ENCODE results near the gene EPHA4.

Gene EPHA4

DNA sequence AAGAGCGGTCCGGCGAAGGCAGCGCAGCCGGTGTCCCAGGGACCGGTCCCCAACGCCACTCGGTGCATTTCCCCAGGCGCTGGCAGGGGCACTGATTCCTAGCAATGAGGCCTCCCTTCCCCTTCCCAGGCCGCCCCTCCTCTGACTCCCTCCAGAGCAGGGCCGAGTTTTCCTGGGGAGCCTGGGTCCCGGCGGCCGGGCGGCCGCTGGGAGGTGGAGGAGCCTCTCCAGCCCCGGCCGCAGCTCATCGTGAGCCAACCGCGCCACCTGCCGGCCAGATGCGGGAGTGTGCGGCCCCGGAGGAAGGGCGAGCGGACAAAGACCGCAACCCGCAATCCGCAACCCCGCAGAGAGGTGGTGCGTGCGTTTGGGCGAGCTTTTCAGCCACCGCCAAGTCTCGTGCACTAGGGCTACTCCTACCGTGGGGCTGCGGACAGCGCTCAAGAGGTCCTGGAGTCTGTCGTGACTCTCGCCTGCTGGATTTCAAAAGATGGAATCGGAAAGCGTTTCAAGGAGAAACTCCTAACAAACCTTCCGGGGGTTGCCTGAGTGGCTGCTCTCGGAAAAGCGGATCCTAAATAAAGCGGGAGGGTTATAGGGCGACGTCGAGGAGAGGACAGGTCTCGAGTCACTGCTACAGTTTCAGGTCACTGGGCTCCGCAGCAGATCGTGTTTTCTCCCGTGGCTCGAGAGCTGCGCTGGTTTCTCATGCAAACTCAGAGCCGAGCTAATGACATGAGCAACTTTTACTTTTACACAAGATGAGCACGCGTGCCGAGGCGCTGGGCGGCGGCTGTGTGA, 1.5 kb upstream of the EPHA4 start:
- intact Hi-C loops (cut with DNase I) = loop anchor here (2.0 to 5.0 kb wide), 2 partner anchors 887 to 1841 kb away; no protein-coding TSS in a partner anchor
- DNase-seq = peak; percentile 74 to 97 (median 91)

DNA sequence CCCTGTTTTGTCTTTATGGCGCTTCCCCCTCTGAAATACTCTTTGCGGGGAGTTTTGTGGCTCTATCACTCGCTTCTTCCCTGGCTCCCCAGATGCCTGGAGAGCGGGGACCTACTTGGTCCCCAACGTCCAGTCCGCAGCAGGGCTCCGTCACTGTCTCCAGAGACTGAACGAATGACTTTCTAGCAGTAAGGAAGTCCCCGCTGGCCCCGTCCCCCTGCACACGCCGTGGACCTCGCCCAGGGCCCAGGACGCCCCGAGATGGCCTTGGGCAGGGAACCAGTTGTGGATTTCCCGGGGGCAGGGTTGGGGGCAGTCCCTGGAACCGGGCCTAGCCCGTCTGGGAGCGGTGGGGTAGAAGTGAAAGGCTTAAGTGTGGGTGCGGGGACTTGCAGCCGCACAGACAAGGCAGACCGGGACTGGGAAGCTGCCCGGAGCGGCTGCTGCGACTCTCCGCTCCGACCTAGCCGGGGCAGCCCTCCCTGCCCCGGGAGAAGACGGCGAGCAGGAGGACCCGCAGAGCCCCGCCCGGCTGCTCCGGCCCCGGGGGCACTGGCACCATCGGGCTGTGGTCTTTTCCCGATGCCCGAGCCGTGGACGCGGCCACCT, 821 bp upstream of the EPHA4 start:
- intact Hi-C loops (cut with DNase I) = loop anchor here (2.0 to 5.0 kb wide), 2 partner anchors 886 to 1841 kb away; no protein-coding TSS in a partner anchor
- DNase-seq = peak in 38 of 42 donors; percentile 15 to 74 (median 42)

DNA sequence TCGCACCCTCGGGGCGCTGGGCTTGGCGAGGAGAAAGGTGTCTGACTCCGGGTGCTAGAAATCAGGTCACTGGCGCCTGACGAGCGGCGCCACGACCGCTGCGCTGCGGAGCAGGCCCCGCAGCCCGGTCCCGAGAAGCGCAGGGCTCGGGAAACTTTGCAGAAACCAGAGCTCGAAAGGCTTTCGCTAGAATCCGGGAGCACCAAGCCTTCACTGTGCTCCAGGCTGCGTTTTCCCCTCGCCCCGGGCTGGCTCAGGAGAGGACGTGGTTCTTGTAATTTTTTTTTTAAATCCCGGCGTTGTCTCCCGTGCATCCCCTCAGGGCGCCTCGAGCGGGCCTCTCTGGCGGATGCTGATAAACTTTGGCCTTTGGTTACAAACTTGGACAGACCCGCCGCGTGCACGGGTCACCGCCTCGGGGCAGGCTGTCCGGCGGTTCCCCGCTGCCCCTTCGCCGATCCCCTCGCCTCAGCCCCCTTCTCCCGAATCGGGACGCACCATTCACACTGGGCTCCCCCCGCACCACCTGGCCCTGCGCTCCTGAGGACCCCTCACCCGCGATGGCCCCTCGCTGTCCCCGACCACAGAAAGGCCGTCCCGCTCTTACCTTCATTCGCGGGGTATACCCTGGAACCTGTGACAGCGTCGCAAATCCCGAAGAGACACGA, 419 bp downstream of the EPHA4 start:
- peak in 34 of 42 donors; percentile 10 to 68 (median 36) for DNase-seq
- intact Hi-C loops (cut with DNase I) = loop anchor here (2.0 to 5.0 kb wide), 2 partner anchors 885 to 1839 kb away; no protein-coding TSS in a partner anchor

DNA sequence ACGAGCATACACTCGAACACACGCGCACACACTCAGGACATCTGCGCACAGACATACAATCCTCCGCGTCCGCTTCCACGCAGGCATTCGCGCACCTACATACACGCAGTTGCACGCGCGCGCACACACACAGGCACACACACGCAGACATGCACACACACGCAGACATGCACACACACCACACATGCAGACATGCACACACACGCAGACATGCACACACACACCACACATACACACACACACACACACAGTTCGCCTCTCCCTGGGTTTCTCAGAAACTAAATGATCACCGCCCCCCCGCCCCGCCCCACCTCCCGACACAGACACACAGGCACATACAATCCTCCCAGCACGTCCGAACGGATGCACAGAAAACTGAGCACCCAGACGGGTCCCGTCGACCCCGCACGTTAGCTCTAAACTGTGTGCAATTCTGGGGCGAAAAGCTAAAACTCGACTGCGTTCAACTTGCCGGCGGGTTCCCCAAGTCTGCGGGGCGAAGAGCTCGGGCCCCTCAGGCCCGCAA, 1.0 kb downstream of the EPHA4 start:
- intact Hi-C loops (cut with DNase I) = loop anchor here (5.0 kb wide), 1 partner anchor 1839 kb away; no protein-coding TSS in a partner anchor
- DNase-seq = peak in 35 of 42 donors; percentile 9 to 61 (median 38)

- DNase-seq = peak in 27 of 42 donors; percentile 23 to 74 (median 38)
Measured at GRCh38 chr2:221570321-221570935, 1.7 kb downstream of the EPHA4 start.

DNA sequence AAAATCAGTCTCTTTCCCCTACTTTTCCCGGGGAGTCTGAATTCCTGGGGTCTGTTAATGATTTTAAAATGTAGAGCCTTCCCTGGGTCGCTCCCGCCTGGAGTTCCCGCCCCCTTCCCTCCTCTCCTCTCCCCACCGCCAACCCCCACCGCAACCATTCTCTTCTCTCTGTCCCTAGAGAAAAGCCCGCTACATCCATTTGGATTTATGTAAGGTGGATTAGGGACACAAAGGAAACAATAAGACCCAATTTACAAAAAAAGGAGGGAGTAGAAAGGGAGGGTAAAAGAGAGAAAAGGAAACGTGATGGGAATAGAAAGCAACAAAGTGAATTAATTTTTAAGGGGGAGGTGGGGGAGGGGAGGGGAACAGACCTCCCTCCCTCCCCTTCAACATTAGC, 2.2 kb downstream of the EPHA4 start:
- peak in 4 of 42 donors; percentile 13 to 42 (median 26) for DNase-seq
- intact Hi-C loops (cut with DNase I) = loop anchor here (5.0 kb wide), 1 partner anchor 1838 kb away; no protein-coding TSS in a partner anchor

More at GRCh38 chr2:221570321-221570935, 1.7 kb downstream of the EPHA4 start:
- intact Hi-C loops (cut with DNase I) = loop anchor here (5.0 kb wide), 1 partner anchor 1838 kb away; no protein-coding TSS in a partner anchor

DNA sequence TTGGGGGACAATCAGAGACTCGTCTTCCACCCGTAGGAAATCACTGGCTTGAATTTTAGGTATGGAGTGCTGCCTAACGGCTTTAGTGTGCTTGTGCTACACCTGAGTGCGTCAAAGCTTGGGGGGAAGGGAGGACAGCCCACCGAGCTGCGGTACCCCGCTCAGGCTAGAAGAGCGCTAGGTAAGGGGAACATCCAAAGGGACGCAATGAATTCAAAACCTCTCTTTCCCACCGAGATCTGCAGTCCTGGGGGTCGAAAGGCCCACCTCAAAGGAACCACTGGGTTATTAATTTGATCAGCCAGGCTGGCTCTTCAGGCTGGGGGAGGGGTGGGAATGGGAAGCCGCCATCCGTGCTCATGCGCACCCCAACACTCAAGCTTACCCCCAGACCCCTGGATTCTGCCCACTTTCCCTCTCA, 2.7 kb downstream of the EPHA4 start:
- intact Hi-C loops (cut with DNase I) = no loop called here
- peak in 16 of 42 donors; percentile 10 to 51 (median 31) for DNase-seq

DNA sequence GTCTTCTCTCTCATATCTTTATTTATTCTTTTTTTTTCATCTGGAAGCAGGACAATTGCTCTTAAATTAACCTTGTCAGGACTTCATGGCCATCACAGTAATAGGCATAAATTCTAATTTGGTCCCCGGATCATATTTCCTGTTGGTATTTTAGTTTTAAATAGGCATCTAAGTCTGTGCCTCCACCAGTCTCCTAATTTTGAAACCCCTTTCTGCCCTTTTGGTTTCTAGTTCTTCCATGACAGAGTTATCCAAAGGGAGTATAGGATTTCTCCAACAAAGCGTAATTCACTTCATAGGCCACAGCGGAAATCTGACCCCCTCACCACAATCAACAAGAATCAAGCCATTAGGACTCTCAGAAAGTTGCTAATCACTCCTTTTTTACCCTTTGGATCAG, 3.8 kb downstream of the EPHA4 start:
- intact Hi-C loops (cut with DNase I) = no loop called here
- no peak for DNase-seq

DNA sequence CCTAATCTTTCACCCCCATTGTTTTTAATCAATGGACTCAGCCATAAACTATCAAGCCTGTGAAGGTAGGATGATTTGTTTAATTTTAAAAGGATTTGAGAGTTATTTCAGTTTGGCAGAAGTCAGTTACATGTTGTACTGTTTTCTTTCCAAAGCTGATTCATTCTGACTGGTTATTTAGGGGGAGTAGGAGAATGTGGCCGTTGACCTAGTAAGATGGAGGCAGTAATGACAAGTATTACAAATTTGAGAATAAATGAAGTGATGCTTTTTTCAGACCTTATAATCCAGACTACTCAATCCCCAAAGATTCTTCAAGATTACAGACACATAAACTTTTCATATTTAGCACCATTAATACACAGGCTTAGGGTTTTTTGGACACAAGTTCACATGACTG, 4.3 kb downstream of the EPHA4 start:
- intact Hi-C loops (cut with DNase I) = no loop called here
- no peak for DNase-seq

- DNase-seq = no peak
- intact Hi-C loops (cut with DNase I) = no loop called here
Measured at GRCh38 chr2:221567231-221567760, 4.8 kb downstream of the EPHA4 start.

GRCh38 chr2:221563270-221563985, 8.7 kb downstream of the EPHA4 start:
- DNase-seq = no peak
- intact Hi-C loops (cut with DNase I) = no loop called here

GRCh38 chr2:221562226-221562625, 9.9 kb downstream of the EPHA4 start:
- no peak for DNase-seq
- intact Hi-C loops (cut with DNase I) = no loop called here

- DNase-seq = no peak
- intact Hi-C loops (cut with DNase I) = no loop called here
Measured at GRCh38 chr2:221561770-221562169, 10.3 kb downstream of the EPHA4 start.

DNA sequence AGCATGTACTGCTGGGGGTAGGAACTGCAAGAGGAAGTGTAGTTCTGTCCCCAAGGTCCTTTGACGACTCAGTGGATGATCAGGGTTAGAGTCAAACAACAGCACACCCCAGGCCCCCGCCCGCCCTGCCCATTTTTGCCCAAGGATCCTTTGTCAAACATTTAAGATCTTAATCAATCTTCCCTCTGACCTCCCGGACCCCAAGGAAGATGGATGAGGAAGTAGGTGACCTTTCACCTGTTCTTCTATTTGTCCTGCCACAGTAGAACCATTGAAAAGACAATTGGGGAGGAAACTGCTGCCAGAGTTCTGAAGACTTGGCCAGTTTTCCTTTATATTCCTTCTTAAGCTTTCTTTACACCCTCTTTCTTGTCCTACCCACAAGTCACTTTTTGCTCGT, 12.1 kb downstream of the EPHA4 start:
- intact Hi-C loops (cut with DNase I) = no loop called here
- no peak for DNase-seq

GRCh38 chr2:221558107-221558506, 14.0 kb downstream of the EPHA4 start:
- intact Hi-C loops (cut with DNase I) = no loop called here
- DNase-seq = peak in 1 of 42 donors; percentile 36

- intact Hi-C loops (cut with DNase I) = no loop called here
Measured at GRCh38 chr2:221555494-221555846, 16.6 kb downstream of the EPHA4 start.

DNA sequence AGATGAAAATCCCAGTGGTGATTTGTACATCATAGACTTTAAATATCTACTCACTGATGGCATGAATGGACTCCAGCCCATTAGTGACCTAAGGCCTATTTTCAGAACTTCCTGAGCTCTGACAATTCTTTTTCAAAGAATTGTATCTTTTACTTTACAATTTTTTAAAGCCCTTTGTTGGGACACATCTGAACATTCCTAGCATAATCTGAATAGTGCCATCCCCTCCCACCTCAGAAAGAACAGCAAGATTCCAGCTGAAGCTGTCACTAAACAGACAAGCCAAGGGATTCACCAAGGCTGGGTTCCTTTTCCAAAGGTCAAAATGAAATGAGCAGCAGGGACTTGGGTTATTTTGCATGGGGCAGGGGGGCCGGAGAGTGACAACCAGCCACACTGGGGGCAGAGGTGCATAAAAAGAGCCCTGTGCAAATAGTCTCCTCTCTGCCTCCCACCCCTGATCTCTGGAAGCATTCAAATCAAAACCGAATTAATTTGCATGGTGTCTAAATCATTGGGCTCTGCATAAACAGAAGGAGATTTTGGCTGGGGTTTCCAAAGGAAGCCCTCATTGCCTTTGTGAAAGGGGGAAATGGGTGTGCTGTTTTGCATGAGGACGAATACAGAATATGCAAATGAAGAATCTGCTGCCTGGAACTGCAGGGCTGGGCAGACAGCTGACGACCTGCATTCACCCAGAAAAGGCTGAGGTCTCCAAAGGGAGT, 17.2 kb downstream of the EPHA4 start:
- intact Hi-C loops (cut with DNase I) = no loop called here
- no peak for DNase-seq

More at GRCh38 chr2:221555494-221555846, 16.6 kb downstream of the EPHA4 start:
- no peak for DNase-seq
